GM21717 (cell line): ENCODE data around the gene SYT3.

ENCODE experiments used
- ATAC-seq: cut with Tn5 transposase; IDR thresholded peaks from one replicate; pipeline ENCODE4 v1.9.1; 2021; ENCODE audit warnings: mild to moderate bottlenecking, moderate library complexity; ENCODE audit not compliant: unreplicated experiment

SYT3 gene

GRCh38 chr19:50661766-50662650 lies 22.3 kb upstream of the SYT3 start:
- no peak for ATAC-seq

DNA sequence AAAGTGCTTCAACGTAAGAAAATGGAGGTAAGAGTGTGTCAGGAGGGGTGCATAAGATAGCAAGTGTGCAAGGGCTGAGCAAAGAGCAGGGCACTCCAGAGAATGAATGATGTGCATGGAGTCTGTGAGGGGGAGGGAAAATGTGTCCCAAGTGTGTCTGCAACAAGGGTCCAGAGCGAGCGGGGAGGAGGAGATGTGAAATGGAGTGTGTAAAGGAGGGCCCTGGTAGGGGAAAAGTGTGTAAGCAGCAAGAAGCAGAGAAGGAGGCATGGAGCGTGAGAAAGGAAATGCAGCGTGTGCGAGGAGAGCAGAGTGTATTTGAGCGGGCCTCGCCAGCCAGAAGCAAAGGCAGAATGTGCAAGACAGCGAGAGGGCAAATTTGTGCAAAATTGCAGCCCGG lies 21.3 kb upstream of the SYT3 start:
- no peak for ATAC-seq

DNA sequence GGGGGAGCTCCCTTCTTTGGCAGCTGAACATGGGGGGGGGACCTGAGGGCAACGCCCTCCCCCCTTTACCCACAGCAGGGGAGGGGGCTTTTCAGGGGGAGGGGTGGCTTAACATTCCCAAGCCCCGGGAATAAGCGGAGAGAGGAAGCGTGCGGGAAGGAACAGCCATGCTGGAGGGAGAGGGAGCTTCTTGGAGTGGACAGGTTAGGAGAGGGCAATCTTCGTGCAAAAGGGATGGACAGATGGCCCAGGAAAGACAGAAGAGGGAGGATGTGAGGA lies 20.3 kb upstream of the SYT3 start:
- no peak for ATAC-seq

GRCh38 chr19:50659318-50660087 lies 19.8 kb upstream of the SYT3 start:
- no peak for ATAC-seq

GRCh38 chr19:50658441-50659317 lies 19.0 kb upstream of the SYT3 start:
- ATAC-seq, result no peak

- no peak for ATAC-seq
These were observed 18.2 kb upstream of the SYT3 start for GRCh38 chr19:50657712-50658440.

DNA sequence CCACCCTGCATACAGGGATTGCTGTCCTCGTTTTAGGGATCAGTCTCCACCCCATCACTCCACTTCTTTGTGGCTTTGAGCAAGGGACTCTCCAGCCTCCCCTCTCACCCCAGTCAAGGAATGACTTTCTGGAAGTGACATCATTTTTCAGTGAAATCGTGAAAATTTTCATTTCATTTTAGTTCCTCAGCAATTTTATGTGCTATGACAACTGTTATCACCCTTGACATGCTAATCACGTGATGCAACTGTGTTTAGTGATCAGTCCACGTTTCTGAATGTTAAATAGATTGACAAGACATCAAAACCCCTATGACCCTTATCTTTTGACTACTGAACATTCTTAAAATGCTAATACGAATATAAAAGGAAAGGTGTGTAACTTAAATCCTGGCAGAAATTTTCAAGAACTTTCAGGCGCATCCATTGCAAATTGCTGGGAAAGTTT lies 17.6 kb upstream of the SYT3 start:
- ATAC-seq, result no peak

DNA sequence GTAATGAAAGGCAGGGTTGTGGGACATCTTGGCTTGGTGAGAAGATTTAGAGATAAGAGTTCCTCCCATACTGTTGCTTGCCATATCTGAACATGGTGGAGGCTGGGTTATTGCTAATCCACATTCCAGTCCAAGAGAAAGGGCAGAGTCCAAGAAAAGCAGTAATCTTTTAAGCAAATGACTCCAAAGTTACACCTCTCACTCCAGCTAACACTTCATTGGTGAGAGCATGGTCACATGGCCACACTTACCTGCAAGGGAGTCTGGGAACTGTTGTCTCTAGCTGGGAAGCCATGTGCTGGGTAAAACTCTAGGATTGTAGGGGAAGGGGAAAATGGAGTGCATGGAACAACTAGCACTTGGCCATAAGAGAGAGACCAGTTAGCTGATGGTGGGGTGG lies 15.2 kb upstream of the SYT3 start:
- ATAC-seq, result no peak

- no peak for ATAC-seq
These were observed 13.0 kb upstream of the SYT3 start for GRCh38 chr19:50652722-50653121.

DNA sequence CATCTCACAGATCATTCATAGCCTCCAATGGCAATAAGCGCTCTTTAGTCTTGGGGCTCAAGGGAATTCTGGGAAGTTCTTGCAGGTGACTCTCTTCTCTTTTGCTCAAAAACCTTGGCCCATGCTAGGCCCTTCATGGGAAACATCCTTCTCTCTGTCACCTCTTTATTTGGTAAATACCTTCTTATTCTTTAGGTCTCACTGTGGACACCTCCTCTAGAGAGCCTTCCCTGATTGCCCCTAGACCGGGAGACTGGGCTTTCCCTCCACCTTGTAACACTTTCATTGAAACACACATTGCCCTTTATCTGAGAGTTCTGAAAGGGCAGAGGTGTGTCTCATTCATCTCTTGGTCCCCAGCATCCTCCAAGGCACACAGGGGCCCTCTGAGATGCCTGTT lies 11.5 kb upstream of the SYT3 start:
- no peak for ATAC-seq

DNA sequence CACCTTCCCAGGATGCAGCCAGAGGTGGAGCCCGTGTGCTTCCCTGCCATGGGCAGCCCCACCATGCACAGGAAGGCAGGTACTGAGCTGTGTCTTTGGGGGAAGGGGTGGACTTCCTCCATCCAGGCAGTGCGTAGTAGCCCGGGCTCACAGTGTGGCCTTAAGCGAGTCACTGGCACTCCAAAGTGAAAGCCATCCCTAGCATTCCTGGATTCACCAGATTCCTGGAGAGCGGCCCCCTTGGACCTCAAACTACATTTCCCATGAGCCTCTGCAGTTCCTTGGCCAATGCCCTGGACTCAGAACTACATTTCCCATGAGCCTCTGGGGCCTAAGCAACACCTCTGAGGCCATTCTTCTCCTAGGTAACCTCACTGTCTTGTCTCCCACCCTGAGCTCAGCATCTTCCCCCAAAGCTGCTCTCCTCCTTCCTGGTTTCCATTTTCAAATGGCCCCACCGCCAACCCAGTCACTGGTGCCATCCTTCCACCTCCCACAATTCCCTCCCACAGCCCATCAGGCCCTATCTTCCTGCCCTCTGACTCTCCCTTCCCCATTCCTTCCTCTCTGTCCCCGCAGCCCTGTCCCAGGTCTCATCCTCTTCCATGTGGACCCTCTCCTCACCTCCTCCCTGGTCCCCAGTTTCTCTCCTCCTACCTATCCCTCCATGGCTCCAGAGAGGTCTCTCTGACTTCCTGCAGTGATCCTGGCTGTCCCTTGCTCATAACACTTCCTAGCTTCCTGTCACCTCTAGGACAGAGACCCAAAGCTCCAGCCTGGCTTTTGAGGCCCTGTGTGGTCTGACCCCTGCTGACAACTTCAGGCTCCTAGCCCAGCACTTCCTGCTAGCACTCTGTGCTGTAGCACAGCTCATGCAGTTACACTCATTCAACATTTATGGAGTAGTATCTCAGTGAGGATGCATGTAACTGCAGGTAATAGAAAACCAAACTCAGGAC lies 10.0 kb upstream of the SYT3 start, which contains the start of gene C19orf81:
Gene C19orf81 (plus strand): TSS at position 13 of the 959 bp plus-strand sequence. CDS start 0 bp downstream, at position 13.
- ATAC-seq, result no peak

DNA sequence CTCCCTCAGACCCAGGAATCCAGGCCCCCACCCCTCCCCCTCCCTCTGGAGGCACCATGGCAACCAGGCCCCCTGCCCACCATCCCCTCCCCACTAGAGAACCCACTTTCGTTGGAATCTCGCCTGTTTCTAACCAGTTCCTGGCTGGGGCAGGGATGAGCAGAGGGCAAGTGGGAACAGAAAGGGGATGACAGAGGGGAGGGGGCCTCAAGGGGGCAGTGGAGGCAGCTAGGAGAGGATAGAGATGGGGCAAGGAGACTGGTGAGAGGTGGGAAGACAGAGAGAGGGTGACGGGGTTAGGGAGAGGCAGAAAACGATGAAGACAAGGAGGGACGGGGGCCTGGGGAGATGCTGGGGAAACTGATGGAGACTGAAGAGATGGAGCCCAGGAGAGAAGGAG lies 9.0 kb upstream of the SYT3 start:
- ATAC-seq, result no peak

DNA sequence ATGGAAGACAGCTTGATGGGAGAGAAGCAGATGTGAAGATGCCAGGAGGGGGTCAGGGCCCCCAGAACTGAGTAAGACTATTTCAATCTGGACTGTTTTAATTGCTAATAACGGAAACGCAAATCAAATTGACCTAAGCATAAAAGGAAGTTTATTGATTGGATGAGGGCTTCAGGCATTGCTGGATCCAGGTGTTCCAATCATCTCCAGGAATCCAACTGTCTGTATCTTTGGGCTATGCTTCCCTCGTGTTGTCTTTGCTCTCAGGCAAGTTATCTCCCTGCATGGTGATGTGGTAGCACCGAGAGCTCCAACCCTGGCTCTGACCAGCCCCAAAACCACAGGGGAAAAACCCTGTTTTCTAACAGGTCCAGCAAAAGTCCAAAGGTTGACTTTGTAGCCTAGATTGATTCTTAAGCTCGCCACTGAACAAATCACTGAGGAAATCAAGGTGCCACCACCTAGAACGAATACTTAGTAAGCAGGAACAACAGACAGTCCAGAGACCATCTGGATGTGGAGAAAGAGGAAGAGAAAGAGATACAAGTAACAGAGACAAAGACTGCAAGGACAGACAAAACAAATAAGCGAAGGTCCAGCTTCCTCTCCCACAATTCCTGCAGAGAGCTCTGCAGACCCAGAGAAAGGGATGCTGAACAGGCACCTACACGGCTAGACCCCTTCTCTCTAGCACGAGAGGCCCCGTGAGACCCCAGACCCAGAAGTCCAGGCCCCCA lies 8.4 kb upstream of the SYT3 start:
- ATAC-seq, result no peak

DNA sequence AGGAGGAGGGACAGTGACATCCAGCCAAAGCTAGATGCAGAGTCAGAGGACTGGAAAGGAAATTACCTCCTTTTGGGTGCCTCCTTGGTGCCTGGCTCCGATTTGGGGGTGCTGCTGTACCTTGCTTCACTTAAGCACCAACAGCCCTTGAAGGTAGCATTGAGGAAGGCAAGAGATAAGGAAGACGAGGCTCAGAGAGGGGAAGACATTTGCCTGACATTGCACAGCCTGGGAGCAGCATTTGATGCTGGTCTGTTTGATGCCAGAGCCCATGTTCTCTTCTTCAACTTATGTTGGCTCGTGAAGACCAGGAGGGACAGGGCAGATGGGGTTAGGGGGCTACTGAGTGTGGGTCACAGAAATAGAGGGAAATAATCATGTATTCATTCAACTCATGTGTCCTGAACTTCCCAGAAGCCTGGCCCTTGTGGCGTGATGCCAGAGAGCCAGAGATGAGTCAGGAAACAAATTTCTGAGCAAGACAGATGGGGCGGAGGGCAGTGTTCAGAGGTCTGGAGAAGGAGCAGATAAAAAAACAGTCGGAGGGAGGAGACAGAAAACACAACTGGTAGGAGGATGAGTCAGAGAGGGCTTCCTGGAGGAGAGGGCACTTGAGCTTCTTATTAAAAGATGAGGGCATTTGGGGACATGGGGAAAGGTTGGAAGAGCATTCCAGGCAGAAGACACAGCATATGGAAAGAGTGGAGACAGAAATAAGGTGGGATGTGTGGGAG lies 6.6 kb upstream of the SYT3 start:
- ATAC-seq, result no peak

GRCh38 chr19:50645107-50645506 lies 5.4 kb upstream of the SYT3 start:
- no peak for ATAC-seq

DNA sequence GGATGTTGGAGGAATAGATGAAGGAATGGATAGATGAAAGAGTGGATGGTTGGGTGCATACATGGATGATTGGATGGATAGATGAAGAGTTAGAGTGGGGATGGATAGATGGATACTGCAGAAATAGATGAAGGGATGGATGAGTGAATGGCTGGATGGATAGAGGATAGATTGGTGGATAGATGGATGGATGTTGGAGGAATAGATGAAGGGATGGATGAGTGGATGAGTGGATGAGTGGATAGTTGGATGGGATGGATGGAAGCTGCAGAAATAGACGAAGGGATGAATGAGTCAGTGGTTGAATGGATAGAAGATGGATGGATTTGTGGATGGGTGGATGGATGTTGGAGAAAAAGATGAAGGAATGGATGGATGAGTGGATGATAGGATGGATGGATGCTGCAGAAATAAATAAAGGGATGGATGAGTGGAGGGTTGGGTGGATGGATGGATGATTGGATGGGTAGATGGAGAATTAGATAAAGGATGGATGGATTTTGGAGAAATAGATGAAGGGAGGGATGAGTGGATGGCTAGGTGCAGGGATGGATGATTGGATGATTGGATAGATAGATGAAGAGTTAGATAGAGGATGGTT lies 4.7 kb upstream of the SYT3 start:
- ATAC-seq, result no peak

GRCh38 chr19:50640368-50640767 lies 687 bp upstream of the SYT3 start:
- ATAC-seq, result no peak

DNA sequence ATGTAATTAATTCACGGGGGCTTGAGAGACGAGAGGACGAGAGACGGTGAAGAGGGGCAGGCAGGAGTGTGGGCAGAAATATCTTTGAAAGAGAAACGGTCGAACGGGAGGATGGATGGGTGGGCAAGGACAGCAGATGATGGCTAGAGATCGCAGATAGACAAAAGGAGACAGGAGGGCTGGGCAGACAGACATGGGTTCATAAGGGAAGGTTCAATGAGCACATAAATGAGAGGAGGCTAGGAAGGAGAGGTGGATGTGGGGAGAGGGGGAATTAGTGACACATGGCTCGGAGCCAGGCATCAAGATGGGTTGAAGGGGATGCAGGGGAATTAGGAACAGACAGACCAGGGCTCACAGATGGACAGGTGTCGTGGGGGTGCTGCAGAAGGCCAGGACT lies 1.1 kb downstream of the SYT3 start:
- ATAC-seq, result no peak
